Duodenal mucosa (tissue), 2 donors: Measurements from ENCODE around the gene MRPL55.
A peak's percentile ranks its signal among the peaks of the same experiment; 100 is the strongest.

ENCODE experiments used
- H3K27ac ChIP-seq: one replicate; pipeline ENCODE4 v1.7.0; 2013; ENCODE audit warnings: low read depth, low read length
- H3K27me3 ChIP-seq, 2 donors: one replicate each; pipeline ENCODE4 v1.7.0; 2013; ENCODE audit warnings: low read length in 2 of 2, control low read depth in 1 of 2; ENCODE audit not compliant: insufficient read depth in 2 of 2, control insufficient read depth in 1 of 2
- H3K36me3 ChIP-seq, 2 donors: one replicate each; pipeline ENCODE4 v1.7.0; 2013; ENCODE audit warnings: low read length in 2 of 2, control low read depth in 1 of 2; ENCODE audit not compliant: insufficient read depth in 2 of 2, control insufficient read depth in 1 of 2
- H3K4me1 ChIP-seq, 2 donors: one replicate each; pipeline ENCODE4 v1.7.0; 2013; ENCODE audit warnings: low read length in 2 of 2, control low read depth in 1 of 2; ENCODE audit not compliant: insufficient read depth in 2 of 2, control insufficient read depth in 1 of 2
- H3K4me3 ChIP-seq, 2 donors: one replicate each; pipeline ENCODE4 v1.7.0; 2013; ENCODE audit warnings: low read length in 2 of 2, low read depth in 1 of 2
- H3K9ac ChIP-seq, 2 donors: one replicate each; pipeline ENCODE4 v1.7.0; 2013; ENCODE audit warnings: low read length in 2 of 2, low read depth in 1 of 2
- H3K9me3 ChIP-seq, 2 donors: one replicate each; pipeline ENCODE4 v1.7.0; 2013; ENCODE audit warnings: low read length in 2 of 2, control low read depth in 1 of 2; ENCODE audit not compliant: control insufficient read depth in 1 of 2

The MRPL55 gene

DNA sequence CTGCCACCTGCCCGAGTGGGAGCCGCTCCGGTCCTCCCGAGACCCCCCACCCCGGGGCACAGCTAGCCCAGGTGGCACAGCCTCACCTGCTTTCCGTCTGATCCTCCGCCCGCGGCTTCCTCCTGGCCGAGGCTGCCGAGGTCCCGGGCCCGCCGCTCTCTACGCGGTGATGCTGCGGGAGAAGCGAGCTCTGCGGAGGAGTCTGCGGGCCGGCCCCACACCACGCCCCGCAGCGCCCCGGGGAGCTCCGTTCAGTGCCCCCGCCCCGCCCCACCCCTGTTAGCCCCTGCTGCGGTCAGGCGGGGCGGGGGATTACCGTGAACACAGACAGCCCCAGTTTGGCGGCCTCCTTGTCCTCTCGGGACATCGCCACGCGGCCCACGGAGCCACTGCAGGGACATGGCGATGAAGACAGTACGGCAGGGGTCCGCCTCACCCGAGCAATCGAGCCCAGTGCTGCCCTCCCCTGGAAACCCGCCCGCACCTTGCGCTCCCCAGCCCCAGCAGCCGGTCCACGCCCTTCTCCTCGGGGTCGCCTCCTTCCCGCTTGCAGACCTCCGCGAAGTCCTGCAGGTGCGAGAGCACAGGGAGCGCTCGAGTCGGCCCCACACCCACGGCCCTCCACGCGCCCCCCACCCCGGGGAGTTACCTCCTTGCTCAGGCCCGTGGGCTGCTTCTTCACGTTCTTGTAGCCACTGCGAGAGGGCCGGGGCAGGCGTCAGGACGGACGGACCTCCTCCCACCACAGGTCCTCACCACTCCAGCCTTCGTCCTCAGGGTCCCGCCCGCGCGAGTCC, 6.9 kb downstream of the MRPL55 start:
- peaks cover 20 to 33% of the 10 kb centered on the region in 2 donors for H3K4me1 ChIP-seq
- H3K27me3 ChIP-seq: no peaks in the 10 kb centered on the region
- H3K9me3 ChIP-seq: no peaks in the 10 kb centered on the region
- H3K9ac ChIP-seq: peak overlapping the region; percentile 18 to 48
- peaks cover 31 to 56% of the 10 kb centered on the region in 2 donors for H3K36me3 ChIP-seq
- H3K4me3 ChIP-seq: peak overlapping the region; percentile 80 to 86
- peak overlapping the region; percentile 73 for H3K27ac ChIP-seq

DNA sequence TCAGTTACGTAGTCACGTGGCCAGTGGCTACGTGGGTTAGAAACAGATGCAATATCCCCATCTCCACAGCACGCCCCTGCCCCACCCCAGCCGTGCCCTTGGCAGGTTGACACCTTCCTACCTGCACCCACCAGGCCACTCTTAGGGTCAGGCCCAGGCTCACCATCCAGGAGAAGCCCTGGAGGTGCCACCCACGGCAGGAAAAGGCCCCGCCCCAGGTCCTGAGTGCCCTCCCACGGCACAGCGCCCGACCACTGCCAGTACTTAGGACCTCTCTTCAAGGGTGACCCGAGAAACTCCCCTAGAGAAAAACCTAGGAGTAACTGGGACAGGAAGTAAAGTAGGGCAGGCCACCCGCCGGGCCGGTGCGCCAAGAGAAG, 7.5 kb downstream of the MRPL55 start:
- Histone ChIP-seq H3K9me3 (no peaks in the 10 kb centered on the region), H3K4me3 (peak overlapping the region; percentile 80 to 86), H3K4me1 (peaks cover 20 to 33% of the 10 kb centered on the region in 2 donors), H3K27me3 (no peaks in the 10 kb centered on the region), H3K9ac (peak overlapping the region in 1 of 2 donors; percentile 48), H3K36me3 (peaks cover 36 to 60% of the 10 kb centered on the region in 2 donors), H3K27ac (no peak overlapping the region)

DNA sequence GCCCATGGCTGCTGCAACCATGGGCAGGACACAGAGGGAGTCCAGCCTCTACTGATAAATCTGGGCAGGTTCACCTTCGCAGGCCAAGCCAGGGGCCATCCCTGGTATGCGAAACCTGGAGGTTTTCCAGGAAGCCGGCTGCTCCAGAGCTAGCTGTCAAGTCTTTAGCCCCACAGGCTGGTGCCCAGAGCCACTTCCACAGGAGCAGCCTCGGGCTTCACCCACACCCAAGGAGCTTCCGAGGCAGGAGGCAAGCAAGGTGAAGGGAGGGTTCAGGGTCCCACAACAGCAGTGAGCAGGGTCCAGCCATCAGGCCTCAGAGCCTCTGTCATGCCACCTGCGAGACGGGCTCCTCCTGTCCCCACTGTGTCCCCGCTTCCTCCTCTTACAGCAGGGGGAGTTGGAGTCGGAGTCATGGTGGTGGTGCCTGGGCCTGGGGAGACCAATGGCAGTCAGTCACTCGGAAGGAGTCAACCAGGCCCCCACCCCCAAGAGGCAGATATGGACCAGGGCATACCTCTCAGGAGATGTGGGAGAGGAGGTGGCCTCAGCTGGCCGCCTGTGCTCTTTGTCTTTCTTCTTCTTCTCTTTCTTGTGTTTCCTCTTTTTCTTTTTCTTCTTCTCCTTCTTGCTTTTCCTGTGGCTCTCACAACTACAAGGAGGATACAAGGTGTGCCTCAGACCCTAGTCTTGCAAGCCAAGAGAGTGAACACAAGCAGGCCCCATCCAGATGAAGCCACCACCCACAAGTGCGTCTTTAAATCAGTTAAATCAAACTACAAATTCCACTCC, 8.1 kb downstream of the MRPL55 start:
- H3K9ac ChIP-seq: peak overlapping the region in 1 of 2 donors; percentile 48

GRCh38 chr1:228099331-228099732, 9.8 kb downstream of the MRPL55 start:
- Histone ChIP-seq H3K4me1 (peaks cover 19 to 36% of the 10 kb centered on the region in 2 donors), H3K9ac (no peak overlapping the region), H3K36me3 (peaks cover 29 to 53% of the 10 kb centered on the region in 2 donors)

More for the DNA sequence above, 8.1 kb downstream of the MRPL55 start:
- H3K4me1 ChIP-seq: peaks cover 20 to 36% of the 10 kb centered on the region in 2 donors
- peak overlapping the region; percentile 80 to 86 for H3K4me3 ChIP-seq
- no peaks in the 10 kb centered on the region for H3K27me3 ChIP-seq
- no peaks in the 10 kb centered on the region for H3K9me3 ChIP-seq
- peaks cover 32 to 56% of the 10 kb centered on the region in 2 donors for H3K36me3 ChIP-seq
- no peak overlapping the region for H3K27ac ChIP-seq

DNA sequence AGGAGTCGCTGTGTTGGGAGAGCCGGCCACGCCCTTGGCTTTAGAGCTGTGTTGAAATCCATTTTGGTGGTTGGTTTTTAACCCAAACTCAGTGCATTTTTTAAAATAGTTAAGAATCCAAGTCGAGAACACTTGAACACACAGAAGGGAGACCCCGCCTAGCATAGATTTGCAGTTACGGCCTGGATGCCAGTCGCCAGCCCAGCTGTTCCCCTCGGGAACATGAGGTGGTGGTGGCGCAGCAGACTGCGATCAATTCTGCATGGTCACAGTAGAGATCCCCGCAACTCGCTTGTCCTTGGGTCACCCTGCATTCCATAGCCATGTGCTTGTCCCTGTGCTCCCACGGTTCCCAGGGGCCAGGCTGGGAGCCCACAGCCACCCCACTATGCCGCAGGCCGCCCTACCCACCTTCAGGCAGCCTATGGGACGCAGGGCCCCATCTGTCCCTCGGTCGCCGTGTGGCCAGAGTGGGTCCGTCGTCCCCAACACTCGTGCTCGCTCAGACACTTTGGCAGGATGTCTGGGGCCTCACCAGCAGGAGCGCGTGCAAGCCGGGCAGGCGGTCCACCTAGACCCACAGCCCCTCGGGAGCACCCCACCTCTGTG, 10.7 kb downstream of the MRPL55 start:
- Histone ChIP-seq H3K36me3 (peaks cover 29 to 60% of the 10 kb centered on the region in 2 donors), H3K4me3 (no peak overlapping the region), H3K4me1 (peaks cover 10 to 27% of the 10 kb centered on the region in 2 donors), H3K27ac (no peak overlapping the region), H3K9ac (no peak overlapping the region), H3K9me3 (peaks cover 7 to 9% of the 10 kb centered on the region in 2 donors), H3K27me3 (no peaks in the 10 kb centered on the region)

More at GRCh38 chr1:228099331-228099732, 9.8 kb downstream of the MRPL55 start:
- Histone ChIP-seq H3K9me3 (peaks cover 3 to 5% of the 10 kb centered on the region in 2 donors), H3K27ac (no peak overlapping the region), H3K27me3 (no peaks in the 10 kb centered on the region), H3K4me3 (no peak overlapping the region)

DNA sequence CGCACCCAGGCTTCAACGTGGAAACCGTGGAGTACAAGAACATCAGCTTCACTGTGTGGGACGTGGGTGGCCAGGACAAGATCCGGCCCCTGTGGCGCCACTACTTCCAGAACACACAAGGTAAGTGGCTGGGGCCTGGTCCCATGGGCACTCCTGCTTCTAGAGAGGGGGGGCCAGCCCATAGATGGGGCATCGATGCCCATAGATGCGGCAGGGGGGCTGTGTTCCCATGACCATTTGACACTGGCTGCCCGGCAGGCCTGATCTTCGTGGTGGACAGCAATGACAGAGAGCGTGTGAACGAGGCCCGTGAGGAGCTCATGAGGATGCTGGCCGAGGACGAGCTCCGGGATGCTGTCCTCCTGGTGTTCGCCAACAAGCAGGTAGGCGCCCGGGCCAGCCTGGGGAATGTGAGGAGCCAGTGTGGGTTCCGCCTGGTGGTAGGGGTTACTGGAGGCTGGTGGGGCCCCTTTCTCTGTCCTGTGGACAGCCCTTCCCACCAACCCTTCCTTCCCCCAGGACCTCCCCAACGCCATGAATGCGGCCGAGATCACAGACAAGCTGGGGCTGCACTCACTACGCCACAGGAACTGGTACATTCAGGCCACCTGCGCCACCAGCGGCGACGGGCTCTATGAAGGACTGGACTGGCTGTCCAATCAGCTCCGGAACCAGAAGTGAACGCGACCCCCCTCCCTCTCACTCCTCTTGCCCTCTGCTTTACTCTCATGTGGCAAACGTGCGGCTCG, 11.6 kb downstream of the MRPL55 start:
- peaks cover 29 to 68% of the 10 kb centered on the region in 2 donors for H3K36me3 ChIP-seq
- H3K27ac ChIP-seq: no peak overlapping the region
- peaks cover 12 to 33% of the 10 kb centered on the region in 2 donors for H3K4me1 ChIP-seq
- no peak overlapping the region for H3K4me3 ChIP-seq
- no peak overlapping the region for H3K9ac ChIP-seq
- no peaks in the 10 kb centered on the region for H3K27me3 ChIP-seq
- H3K9me3 ChIP-seq: peaks cover 7 to 9% of the 10 kb centered on the region in 2 donors

DNA sequence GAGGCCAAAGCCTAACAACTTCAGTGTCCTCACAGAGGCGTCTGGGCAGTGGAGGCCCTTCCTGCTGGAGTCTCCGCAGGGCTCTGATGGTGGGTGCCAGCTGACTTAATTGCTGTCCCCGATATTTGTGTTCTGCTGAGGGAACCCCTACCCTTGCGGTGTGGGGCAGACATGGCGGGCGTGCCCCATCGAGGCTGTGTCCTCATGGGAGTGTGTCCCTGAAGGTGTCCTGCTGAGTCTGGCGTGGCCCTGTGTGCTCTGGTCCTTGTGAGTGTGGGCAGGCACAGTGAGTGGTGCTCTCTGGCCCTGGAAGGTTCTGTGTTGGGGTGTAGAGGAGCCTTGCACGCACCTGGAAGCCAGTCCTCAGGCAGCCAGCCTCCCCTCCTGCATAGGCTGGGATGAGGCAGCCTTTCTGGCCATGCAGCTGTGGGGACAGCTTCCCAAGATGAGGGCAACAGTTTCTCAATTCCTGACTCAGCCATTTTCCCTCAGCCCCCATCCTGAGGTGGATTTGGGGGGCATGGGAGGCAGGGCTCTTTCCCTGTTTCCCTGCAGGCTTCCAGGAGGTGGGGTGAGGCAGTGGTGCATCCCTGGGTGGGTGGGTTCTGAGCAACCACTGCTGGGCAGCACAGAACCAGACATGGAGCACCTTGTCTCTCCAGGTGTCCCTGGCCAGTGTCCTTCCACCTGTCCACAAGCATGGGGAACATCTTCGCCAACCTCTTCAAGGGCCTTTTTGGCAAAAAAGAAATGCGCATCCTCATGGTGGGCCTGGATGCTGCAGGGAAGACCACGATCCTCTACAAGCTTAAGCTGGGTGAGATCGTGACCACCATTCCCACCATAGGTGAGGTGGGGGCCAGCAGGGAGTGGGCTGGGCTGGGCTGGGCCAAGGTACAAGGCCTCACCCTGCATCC, 12.4 kb downstream of the MRPL55 start:
- peaks cover 18 to 38% of the 10 kb centered on the region in 2 donors for H3K4me1 ChIP-seq

GRCh38 chr1:228095938-228096337, 13.2 kb downstream of the MRPL55 start:
- Histone ChIP-seq H3K27me3 (no peaks in the 10 kb centered on the region), H3K4me1 (peaks cover 19 to 38% of the 10 kb centered on the region in 2 donors), H3K27ac (no peak overlapping the region), H3K9ac (no peak overlapping the region), H3K4me3 (no peak overlapping the region), H3K36me3 (peaks cover 29 to 72% of the 10 kb centered on the region in 2 donors), H3K9me3 (peaks cover 7 to 9% of the 10 kb centered on the region in 2 donors)

More for the DNA sequence above, 12.4 kb downstream of the MRPL55 start:
- Histone ChIP-seq H3K4me3 (no peak overlapping the region), H3K9ac (no peak overlapping the region), H3K27ac (no peak overlapping the region), H3K27me3 (no peaks in the 10 kb centered on the region), H3K9me3 (peaks cover 7 to 9% of the 10 kb centered on the region in 2 donors), H3K36me3 (peaks cover 29 to 69% of the 10 kb centered on the region in 2 donors)

DNA sequence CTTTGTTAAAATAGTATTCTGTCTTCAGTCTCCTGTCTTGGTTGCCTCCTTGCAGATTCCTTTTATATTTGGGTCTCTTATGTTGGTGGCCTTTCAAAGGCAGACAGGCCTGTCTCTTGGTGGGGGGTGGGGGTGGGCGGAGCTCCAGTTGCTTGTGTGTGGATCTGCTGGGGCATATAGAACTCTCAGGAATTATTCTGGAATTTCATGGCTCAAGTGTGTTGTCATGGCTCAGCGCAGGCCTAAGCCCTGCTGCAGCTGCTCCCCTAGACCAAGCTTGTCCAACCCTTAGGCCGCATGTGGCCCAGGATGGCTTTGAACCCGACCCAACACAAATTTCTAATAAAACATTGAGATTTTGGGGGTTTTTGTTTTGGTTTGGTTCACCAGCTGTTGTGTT, 13.9 kb downstream of the MRPL55 start:
- Histone ChIP-seq H3K36me3 (peaks cover 25 to 68% of the 10 kb centered on the region in 2 donors), H3K9ac (no peak overlapping the region), H3K27me3 (no peaks in the 10 kb centered on the region), H3K4me1 (peaks cover 25 to 44% of the 10 kb centered on the region in 2 donors), H3K4me3 (no peak overlapping the region), H3K9me3 (peaks cover 7 to 9% of the 10 kb centered on the region in 2 donors), H3K27ac (no peak overlapping the region)
